GM08714 (cell line): ENCODE results near the gene RPL32.
"Not testable (repeated sequence)": the region's sequence is repeated elsewhere in the genome, so short reads cannot be mapped to it uniquely, and the experiment has no call there.

Experiments used
- H3K4me3 ChIP-seq: fragments of 200-500 bp; sonication (Bioruptor generic); 2 replicates; pipeline ENCODE4 v1.5.1; 2014; ENCODE audit warnings: mild to moderate bottlenecking, low read length, inconsistent platforms
- ZNF274 ChIP-seq: IDR thresholded peaks from 2 replicates; pipeline ENCODE4 v1.6.1; 2012; ENCODE audit warnings: mild to moderate bottlenecking, low read depth, low read length

RPL32 gene

DNA sequence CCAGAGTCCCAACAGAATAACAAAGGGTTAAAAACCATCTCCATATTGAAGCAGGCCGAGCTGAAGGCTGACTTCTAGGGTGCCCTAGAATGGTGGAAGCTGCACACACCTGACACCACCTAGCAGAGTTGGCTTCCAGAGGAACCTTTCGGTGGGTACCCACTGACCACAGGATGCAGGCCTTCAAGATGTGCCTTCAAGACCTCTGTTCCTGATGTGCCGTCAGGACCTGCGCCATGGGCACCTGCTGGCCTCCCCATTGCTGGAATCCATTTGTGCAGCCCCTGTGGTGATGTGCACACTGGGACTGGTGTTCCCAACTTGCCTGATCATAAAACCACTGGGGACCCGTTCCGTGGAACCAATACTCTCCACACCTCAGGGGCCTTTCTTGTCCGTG, 35.7 kb upstream of the RPL32 start:
- H3K4me3 ChIP-seq: no peak overlapping the region
- no peak for TF ChIP-seq ZNF274

DNA sequence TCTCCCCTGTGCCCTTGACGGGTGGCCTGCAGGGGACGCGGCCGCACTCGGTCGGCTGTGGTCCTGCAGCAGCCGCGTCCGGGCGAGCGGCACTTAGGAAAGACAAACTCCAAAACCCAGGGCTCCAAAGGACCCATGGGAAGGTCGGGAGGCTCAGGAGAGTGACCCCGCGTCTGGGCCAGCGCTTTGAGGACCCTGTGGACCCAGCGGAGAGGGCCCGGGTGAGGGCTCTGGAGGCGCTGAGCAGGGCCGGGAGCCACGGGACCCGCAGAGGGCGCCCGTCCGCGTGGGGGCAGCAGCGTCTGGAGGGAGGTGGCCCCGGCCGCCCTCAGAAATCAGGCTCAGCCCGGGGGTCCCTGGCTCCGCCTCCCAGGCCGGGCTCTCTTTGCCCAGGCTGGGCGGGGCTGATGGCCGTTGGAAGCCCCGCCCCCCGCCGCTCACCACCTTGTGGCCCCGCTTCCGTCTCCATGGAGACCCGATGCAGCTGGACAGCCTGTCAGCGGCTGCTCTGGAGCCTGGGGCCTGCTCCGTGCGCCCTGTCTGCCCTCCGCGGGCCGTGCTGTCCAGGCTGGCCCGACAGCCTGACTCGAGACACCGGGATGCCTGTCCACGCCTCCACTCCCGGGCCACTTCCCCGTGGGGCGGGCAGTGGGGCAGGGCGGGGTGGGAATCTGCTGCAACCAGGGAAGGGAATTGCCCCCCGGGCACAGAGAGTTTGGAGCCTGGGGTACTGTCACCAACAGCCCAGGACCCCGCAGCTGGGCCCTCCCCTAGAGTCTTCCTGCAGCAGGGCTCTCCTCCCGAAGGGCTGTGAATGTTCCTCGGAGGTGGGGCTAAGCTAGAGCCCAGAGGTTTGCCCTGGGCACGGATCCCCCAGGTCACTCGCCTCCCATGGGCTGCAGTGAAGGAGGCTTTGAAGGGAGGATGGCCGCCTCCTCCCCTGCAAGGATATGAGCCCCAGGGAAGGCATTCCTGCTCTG, 34.8 kb upstream of the RPL32 start:
- no peak for TF ChIP-seq ZNF274
- no peak overlapping the region for H3K4me3 ChIP-seq

DNA sequence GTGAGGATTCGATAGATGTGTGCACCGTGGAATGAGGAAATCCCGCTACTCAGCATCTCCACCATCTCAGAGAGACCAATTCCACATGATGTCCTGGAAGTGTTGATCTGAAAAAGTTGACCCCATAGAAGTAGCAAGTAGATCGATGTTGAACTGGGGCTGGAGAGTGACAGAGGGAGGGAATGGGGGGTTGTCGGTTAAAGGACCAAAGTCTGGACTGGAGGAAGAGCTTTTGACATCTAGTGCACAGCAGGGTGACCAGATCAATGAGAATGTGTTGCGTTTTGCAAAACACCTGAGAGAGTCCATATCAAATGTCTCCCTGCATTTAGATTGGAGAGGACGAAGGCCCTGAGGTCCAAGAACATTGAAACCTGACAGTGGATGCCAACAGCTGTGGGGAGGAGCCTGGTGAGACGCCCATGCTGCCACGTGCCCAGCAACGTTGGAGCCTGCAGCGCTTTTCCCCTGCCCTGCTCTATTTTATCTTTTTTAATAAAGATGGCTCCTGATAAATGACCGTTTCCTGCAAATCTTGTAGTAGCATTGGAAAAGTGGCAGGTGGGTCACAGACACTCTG, 30.1 kb upstream of the RPL32 start:
- TF ChIP-seq ZNF274: no peak
- H3K4me3 ChIP-seq: no peak overlapping the region

DNA sequence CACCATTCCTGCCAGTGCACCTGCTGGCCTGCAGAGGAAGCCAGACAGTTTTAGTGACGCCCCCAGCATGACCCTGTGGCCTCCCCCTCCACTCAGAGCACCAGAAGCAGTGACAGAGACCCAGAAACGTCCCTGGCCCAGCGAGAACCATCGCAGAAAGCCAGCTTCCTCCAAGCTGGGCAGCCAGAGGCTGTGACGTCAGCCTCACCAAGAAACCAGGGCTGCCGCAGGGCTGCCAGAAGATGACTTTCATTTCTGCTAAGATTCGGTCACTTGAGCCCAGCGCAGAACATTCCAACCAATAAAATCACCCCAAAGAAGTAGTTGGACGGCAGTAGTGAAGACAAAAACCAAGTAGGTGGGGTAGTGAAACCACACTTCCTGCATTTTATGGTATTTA, 29.6 kb upstream of the RPL32 start:
- H3K4me3 ChIP-seq: no peak overlapping the region
- TF ChIP-seq ZNF274: no peak

DNA sequence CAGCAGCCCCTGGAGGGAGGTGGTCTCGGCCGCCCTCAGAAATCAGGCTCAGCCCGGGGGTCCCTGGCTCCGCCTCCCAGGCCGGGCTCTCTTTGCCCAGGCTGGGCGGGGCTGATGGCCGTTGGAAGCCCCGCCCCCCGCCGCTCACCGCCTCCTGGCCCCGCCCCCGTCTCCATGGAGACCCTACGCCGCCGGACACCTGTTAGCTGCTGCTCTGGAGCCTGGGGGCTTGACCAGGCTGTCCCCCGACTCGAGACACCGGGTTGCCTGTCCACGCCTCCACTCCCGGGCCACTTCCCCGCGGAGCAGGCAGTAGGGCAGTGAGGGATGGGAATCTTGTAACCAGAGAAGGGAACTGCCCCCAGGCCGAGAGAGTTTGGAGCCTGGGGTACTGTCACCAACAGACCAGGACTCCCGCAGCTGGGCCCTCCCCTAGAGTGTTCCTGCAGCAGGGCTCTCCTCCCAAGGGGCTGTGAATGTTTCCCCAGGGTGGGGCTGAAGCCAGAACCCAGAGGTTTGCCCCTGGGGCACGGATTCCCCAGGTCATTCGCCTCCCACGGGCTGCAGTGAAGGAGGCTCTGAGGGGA, 27.8 kb upstream of the RPL32 start:
- H3K4me3 ChIP-seq: no peak overlapping the region; the same call in 1 of the 2 replicates
- TF ChIP-seq ZNF274: no peak

DNA sequence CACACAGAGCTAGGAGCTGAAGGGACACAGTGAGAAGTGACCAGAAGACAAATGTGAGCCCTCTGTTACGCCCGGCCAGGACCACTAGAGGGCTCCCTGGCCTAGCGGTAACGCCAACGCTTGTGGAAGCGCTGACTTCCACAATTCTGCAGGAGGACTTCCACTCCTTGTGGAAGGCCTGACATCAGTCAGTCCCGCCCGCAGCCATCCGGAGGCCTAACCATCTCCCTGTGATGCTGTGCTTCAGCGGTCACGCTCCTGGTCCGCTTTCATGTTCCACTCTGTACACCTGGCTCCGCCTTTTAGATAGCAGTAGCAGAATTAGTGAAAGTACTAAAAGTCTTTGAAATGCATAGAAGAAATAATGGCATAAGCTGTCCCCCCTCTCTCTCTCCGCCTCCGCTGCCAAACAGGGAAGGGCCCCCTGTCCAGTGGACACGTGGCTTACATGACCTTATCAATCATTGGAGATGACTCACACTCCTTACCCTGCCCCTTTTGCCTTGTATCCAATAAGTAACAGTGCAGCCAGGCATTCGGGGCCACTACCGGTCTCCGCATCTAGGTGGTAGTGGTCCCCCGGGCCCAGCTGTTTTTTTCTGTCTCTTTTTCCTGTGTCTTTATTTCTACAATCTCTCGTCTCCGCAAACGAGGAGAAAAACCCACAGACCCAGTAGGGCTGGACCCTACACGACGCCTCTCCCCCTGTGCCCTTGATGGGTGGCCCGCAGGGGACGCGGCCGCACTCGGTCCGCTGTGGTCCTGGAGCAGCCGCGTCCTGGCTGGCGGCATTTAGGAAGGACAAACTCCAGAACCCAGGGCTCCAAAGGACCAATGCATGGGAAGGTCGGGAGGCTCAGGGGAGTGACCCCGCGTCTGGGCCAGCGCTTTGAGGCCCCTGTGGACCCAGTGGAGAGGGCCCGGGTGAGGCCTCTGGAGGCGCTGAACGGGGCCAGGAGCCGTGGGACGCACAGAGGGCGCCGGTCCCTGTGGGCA, 27.0 kb upstream of the RPL32 start:
- H3K4me3 ChIP-seq: no peak overlapping the region; the same call in 1 of the 2 replicates

DNA sequence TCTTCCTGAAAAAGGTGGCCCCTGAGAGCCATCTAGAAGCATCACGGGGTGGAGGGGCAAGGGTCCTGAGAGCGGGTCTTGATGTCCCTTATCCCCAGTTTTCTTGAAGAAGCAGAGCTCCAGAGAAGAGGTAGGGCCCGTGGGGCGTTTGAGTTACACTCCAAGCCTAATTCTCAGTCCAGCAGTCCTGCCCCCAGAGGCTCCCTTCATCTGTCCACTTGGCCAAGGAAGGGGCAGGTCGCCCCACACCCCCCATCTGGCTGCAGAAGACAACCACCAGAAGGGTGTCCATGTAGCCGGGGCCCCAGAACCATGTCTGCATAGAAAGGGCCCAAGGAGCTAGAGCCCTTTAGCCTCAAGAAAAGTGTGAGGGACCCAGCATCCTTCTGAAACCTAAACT, 25.5 kb upstream of the RPL32 start:
- H3K4me3 ChIP-seq: no peak overlapping the region
- no peak for TF ChIP-seq ZNF274

More for the DNA sequence above, 27.0 kb upstream of the RPL32 start:
- no peak for TF ChIP-seq ZNF274

DNA sequence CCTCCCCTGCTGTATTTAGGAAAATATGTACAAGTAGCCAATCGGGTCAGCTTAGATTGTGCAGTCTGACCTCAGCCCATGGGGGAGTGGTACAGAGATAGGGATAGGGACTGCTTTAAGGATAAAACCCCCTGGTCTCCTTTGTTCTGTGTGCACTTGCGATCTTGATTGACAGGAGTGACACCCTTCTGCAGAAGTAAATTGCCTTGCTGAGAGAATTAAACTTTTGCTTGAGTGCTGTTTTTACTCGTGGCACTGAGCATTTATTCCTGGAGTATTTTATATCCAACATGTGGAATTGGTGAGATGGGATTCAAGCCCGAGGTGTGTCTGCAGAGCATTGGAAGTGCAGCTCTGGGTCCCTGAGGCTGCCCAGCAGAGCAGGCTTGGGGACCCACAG, 23.9 kb upstream of the RPL32 start:
- no peak overlapping the region for H3K4me3 ChIP-seq
- TF ChIP-seq ZNF274: no peak

DNA sequence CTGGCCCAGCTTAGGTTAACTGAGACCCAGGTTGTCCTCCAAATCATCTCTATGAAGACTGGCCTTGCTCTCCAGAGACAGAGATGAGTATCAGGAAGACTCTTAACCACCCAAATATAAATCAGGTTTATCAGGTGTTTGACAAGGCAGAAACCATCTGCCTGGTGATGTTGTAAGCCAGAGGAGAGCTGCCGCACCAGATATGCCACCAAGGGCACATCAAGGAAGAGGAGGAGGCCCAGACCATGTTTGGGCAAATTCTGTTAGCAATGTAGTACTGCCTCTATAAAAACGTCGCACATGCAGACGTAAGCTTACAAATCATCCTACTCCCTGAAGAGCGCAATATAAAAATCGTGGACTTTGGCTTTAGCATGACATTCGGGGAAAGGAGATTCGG, 21.0 kb upstream of the RPL32 start:
- H3K4me3 ChIP-seq: no peak overlapping the region
- no peak for TF ChIP-seq ZNF274

DNA sequence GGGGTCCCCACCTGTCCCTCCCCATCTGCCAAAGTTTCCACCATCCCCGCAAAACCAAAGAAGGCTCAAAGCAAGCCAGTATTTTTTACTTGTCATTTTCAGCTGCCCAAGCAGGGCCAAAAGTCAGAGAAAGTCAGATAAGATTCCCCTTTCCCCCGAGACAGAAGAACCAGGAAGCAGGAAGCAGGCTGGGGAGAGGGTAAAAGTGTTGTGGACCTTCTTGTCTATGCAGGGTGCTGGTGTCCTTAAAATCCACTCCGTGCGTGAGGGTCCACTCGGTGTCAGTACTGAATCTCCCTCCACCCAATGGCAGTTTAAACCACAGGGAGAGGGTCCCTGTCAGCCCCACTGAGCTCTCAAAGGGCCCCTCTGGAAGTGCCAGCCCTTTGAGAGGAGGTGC, 20.2 kb upstream of the RPL32 start:
- H3K4me3 ChIP-seq: no peak overlapping the region
- TF ChIP-seq ZNF274: no peak

DNA sequence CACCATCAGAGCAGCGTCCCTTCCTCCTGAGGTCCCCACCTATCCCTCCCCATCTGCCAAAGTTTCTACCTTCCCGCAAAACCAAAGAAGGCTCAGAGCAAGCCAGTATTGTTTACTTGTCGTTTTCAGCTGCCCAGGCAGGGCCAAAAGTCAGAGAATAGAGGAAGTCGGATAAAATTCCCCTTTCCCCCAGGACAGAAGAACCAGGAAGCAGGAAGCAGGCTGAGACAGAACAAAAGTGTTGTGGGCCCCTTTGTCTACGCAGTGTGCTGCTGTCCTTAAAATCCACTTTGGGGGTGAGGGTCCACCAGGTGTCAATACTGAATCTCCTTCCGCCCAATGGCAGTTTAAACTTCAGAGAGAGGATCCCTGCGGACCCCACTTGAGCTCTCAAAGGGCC, 18.5 kb upstream of the RPL32 start:
- TF ChIP-seq ZNF274: no peak
- no peak overlapping the region for H3K4me3 ChIP-seq

DNA sequence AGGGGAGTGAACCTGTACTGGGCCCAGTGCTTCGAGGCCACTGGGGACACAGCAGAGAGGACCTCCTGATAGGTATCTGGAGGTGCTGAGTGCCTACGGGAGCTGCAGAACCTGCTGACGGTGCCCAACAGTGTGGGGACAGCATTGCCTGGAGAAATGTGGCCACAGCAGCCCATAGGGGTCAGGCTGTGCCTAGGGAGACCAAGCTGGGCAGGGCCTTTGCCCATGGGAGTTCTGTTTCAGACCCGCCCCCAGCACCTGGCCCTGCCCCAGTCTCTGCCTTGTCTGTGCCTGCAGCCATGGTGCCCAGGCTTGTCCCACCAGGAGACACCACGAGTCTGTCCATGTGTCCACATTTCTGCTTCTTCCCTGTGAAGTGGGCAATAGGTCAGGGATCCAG, 15.3 kb upstream of the RPL32 start:
- H3K4me3 ChIP-seq: no peak overlapping the region
- no peak for TF ChIP-seq ZNF274

DNA sequence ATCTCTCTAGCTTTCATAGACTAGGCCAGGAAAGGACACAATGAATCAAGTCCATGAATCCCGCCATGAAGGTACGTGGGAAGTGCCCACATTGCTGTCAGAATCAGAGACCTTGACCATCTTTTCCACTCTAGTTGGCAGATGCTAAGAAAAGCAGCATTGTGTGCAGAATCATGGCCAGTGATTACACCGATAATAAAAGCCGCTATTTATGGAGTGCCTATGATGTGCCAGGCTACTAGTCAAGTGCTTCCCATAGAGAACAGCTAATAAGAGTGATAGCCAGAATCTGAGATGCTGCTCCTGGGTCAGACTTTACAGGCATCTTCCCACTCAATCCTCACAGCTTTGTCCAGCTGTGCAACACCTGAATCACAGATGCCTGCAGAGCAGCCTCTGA, 13.2 kb upstream of the RPL32 start:
- TF ChIP-seq ZNF274: no peak
- no peak overlapping the region for H3K4me3 ChIP-seq

DNA sequence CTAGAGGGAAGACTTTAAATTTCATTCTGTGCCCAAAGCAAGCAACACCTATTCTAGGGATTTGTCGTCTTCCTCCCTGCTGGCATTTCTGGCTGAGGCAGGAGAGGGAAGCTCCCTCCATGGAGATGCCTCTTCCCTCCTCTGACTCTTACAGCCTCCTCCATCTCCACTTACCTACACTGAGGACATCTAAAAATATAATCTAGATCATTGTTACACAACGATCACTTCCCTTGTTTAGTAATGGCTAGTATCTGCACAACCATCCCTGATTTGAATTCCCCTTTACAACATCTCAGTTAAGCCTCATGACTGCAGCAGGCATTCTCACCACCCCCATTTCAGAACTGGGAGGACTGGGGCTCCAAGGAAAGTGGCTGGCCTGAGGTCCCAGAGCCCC, 12.5 kb upstream of the RPL32 start:
- H3K4me3 ChIP-seq: not testable (repeated sequence)
